ENCODE data around the gene ARHGAP6. TPM values are rescaled to one million over a fixed set of nuclear protein-coding genes. Genes with fewer than 3 reads are reported as not detected.

The ARHGAP6 gene
- total RNA-seq, 1 experiment from 2014 or later, result 0.50 TPM

DNA sequence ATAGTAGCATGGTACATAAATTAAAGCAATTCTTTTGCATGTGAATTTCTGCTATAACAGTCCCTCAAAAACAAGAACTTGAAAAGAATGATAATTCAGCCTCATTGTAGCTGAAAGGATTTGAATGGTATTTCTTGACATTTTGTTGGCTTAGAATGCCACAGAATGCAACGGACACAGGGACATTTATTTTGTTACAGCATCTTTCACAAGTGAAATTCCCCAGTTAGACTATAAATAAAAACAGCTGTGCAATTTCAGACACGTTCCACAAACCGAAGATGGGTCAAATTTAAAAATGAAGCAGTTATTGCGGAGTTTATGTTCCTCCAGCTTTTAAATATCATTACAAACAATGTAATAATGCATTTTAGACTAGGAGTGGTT, 455.3 kb downstream of the ARHGAP6 start:
- no TSS peak for BruUV-seq (replicated peaks)

DNA sequence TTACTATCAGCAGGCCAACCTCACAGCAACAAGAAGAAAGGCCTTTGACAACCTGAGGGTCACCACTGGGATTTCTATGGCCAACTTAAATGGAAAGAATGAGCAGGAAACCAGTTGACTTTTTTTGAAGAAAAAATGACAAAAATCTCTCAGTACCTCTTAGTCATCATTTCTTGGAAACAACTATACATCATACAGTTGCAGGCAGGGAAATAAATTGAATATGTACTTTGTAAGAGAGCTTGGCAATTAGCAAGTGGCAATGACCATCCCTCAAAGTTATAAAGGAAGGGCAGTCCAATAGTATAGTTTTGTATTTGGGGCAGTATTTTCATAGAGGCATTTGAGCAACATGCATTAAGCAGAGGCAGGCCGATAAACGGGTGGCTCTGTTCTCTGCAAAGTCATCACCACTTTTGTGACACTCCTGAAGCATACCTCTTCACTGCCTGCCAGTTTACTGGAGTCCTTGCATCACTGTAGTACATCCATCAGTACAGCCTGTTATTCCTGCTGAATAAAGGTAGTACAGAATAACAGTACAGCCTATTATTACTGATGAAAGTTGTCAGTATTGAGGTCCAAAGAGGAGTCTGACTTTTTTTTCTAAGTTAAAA, 455.8 kb downstream of the ARHGAP6 start:
- intact Hi-C loops (cut with micrococcal nuclease; ENCODE audit: unreplicated experiment), result loop anchor here (2.0 kb wide), 1 partner anchor 29 kb away; no protein-coding TSS in a partner anchor
- no peak overlapping the region for H3K27ac Mint-ChIP-seq (ENCODE audit: unreplicated experiment)
- Histone ChIP-seq H3K4me3 (ENCODE audit: low read depth, low read length) (no peak overlapping the region), H3K9me3 (no peaks in the 10 kb centered on the region), H3K27me3 (replicated peaks; ENCODE audit: control insufficient read depth, insufficient read depth, low read length) (no peaks in the 10 kb centered on the region), H3K4me1 (peaks cover 12% of the 10 kb centered on the region), H3K36me3 (ENCODE audit: control insufficient read depth, insufficient read depth, low read length) (no peaks in the 10 kb centered on the region)
- TF ChIP-seq, protein P1, sequence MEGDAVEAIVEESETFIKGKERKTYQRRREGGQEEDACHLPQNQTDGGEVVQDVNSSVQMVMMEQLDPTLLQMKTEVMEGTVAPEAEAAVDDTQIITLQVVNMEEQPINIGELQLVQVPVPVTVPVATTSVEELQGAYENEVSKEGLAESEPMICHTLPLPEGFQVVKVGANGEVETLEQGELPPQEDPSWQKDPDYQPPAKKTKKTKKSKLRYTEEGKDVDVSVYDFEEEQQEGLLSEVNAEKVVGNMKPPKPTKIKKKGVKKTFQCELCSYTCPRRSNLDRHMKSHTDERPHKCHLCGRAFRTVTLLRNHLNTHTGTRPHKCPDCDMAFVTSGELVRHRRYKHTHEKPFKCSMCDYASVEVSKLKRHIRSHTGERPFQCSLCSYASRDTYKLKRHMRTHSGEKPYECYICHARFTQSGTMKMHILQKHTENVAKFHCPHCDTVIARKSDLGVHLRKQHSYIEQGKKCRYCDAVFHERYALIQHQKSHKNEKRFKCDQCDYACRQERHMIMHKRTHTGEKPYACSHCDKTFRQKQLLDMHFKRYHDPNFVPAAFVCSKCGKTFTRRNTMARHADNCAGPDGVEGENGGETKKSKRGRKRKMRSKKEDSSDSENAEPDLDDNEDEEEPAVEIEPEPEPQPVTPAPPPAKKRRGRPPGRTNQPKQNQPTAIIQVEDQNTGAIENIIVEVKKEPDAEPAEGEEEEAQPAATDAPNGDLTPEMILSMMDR (IDR thresholded peaks at IDR 0.05; ENCODE audit: insufficient read depth in 1 of 2, low read depth in 1 of 2, low read length in 1 of 2, severe bottlenecking in 1 of 2, unreplicated experiment in 1 of 2), result no peak
- no TSS peak for BruUV-seq (replicated peaks)
- no peak for DNase-seq
- H3K4me1 Mint-ChIP-seq (ENCODE audit: low read depth, unreplicated experiment), result peaks cover 11% of the 10 kb centered on the region
- H3K9me3 Mint-ChIP-seq (ENCODE audit: unreplicated experiment), result no peaks in the 10 kb centered on the region
- H3K36me3 Mint-ChIP-seq (ENCODE audit: insufficient read depth, unreplicated experiment), result no peaks in the 10 kb centered on the region
- H3K27me3 Mint-ChIP-seq (ENCODE audit: insufficient read depth, unreplicated experiment), result no peaks in the 10 kb centered on the region
- no peak overlapping the region for H3K4me3 Mint-ChIP-seq (ENCODE audit: unreplicated experiment)
- POLR2A ChIA-PET, result no interaction called here
- CTCF ChIA-PET, result no interaction called here

More for the DNA sequence above, 455.3 kb downstream of the ARHGAP6 start:
- no peaks in the 10 kb centered on the region for H3K36me3 Mint-ChIP-seq (ENCODE audit: insufficient read depth, unreplicated experiment)
- ChIA-PET POLR2A (no interaction called here), CTCF (no interaction called here)
- H3K27ac Mint-ChIP-seq (ENCODE audit: unreplicated experiment), result no peak overlapping the region
- no peak overlapping the region for H3K4me3 Mint-ChIP-seq (ENCODE audit: unreplicated experiment)
- DNase-seq, result no peak
- H3K9me3 Mint-ChIP-seq (ENCODE audit: unreplicated experiment), result no peaks in the 10 kb centered on the region
- TF ChIP-seq, protein P1 (IDR thresholded peaks at IDR 0.05; ENCODE audit: insufficient read depth in 1 of 2, low read depth in 1 of 2, low read length in 1 of 2, severe bottlenecking in 1 of 2, unreplicated experiment in 1 of 2), result no peak
- Histone ChIP-seq H3K9me3 (no peaks in the 10 kb centered on the region), H3K27me3 (replicated peaks; ENCODE audit: control insufficient read depth, insufficient read depth, low read length) (no peaks in the 10 kb centered on the region), H3K4me1 (peaks cover 12% of the 10 kb centered on the region), H3K4me3 (ENCODE audit: low read depth, low read length) (no peak overlapping the region), H3K36me3 (ENCODE audit: control insufficient read depth, insufficient read depth, low read length) (no peaks in the 10 kb centered on the region)
- intact Hi-C loops (cut with micrococcal nuclease; ENCODE audit: unreplicated experiment), result no loop called here
- no peaks in the 10 kb centered on the region for H3K27me3 Mint-ChIP-seq (ENCODE audit: insufficient read depth, unreplicated experiment)
- peaks cover 11% of the 10 kb centered on the region for H3K4me1 Mint-ChIP-seq (ENCODE audit: low read depth, unreplicated experiment)

DNA sequence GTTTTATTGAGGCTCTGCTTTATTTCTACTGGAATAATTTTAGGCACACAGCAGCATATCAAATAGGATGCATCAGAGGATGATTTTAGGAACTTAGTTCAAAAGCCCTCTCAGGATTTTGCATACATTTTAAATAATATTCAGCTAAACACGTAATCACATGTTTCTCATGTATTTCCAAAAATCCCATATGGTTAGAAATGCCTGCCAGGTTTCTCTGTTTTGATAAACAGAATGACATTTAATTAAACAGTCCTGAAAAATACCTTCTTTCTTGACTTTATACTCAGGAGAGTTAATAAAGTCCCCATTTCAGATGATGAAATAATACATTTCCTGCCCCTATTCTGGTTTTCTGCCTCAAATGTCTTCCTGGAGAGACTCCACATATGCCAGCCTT, 459.0 kb downstream of the ARHGAP6 start:
- no peak for DNase-seq
- no peak overlapping the region for H3K27ac Mint-ChIP-seq (ENCODE audit: unreplicated experiment)
- TF ChIP-seq, protein P1 (IDR thresholded peaks at IDR 0.05; ENCODE audit: insufficient read depth in 1 of 2, low read depth in 1 of 2, low read length in 1 of 2, severe bottlenecking in 1 of 2, unreplicated experiment in 1 of 2), result no peak
- H3K9me3 Mint-ChIP-seq (ENCODE audit: unreplicated experiment), result peaks cover 10% of the 10 kb centered on the region
- no peaks in the 10 kb centered on the region for H3K36me3 Mint-ChIP-seq (ENCODE audit: insufficient read depth, unreplicated experiment)
- intact Hi-C loops (cut with micrococcal nuclease; ENCODE audit: unreplicated experiment), result no loop called here
- Histone ChIP-seq H3K4me1 (peaks cover 12% of the 10 kb centered on the region), H3K27me3 (replicated peaks; ENCODE audit: control insufficient read depth, insufficient read depth, low read length) (no peaks in the 10 kb centered on the region), H3K36me3 (ENCODE audit: control insufficient read depth, insufficient read depth, low read length) (no peaks in the 10 kb centered on the region), H3K4me3 (ENCODE audit: low read depth, low read length) (no peak overlapping the region), H3K9me3 (no peaks in the 10 kb centered on the region)
- no peaks in the 10 kb centered on the region for H3K27me3 Mint-ChIP-seq (ENCODE audit: insufficient read depth, unreplicated experiment)
- POLR2A ChIA-PET, result no interaction called here
- BruUV-seq (replicated peaks), result no TSS peak
- peaks cover 11% of the 10 kb centered on the region for H3K4me1 Mint-ChIP-seq (ENCODE audit: low read depth, unreplicated experiment)
- H3K4me3 Mint-ChIP-seq (ENCODE audit: unreplicated experiment), result no peak overlapping the region
- CTCF ChIA-PET, result no interaction called here
